H1 (cell line): ENCODE results near the gene MICU1. TPM values are rescaled to one million over a fixed set of nuclear protein-coding genes. Genes with fewer than 3 reads are reported as not detected.

ENCODE experiments used
- CTCF ChIA-PET: fragments of 300-600 bp; sonication (Branson Sonifier 250); formaldehyde crosslinking; loops from one replicate; lab custom pipeline; 2021; ENCODE audit not compliant: partially characterized antibody; lab: Charles Lee
- POLR2A ChIA-PET: fragments of 300-600 bp; sonication (Branson Sonifier 250); formaldehyde crosslinking; loops from one replicate; lab custom pipeline; 2021; ENCODE audit warnings: inconsistent platforms; ENCODE audit not compliant: partially characterized antibody; lab: Charles Lee
- DNase-seq, 2 experiments: peaks; one replicate each; pipeline versions ENCODE4 v3.0.0 to v3.0.0-alpha.2; 2010 to 2022; ENCODE audit warnings: low spot score in 2 of 2, low read depth in 1 of 2, mixed read lengths in 1 of 2
- FAIRE-seq: peaks from 2 replicates; lab custom pipeline; 2011; peaks lifted over from hg19 to GRCh38; lab: Jason Lieb, UNC
- H2AFZ ChIP-seq: 2 replicates; pipeline ENCODE4 v1.8.1; 2012; ENCODE audit warnings: low read length, inconsistent platforms
- H2AK5ac ChIP-seq: 2 replicates; pipeline ENCODE4 v1.6.1; 2013; ENCODE audit warnings: low read depth, low read length
- H2BK120ac ChIP-seq: replicated peaks from 2 replicates; pipeline ENCODE3; 2013; ENCODE audit warnings: low read depth, low read length, inconsistent platforms
- H2BK12ac ChIP-seq: 2 replicates; pipeline ENCODE4 v1.6.1; 2013; ENCODE audit warnings: low read depth, low read length
- H2BK15ac ChIP-seq: 2 replicates; pipeline ENCODE4 v1.6.1; 2013; ENCODE audit warnings: low read length
- H2BK20ac ChIP-seq: 2 replicates; pipeline ENCODE4 v1.6.1; 2013; ENCODE audit warnings: low read length
- H2BK5ac ChIP-seq: 2 replicates; pipeline ENCODE4 v1.6.1; 2013; ENCODE audit warnings: low read depth, low read length
- H3K14ac ChIP-seq: 2 replicates; pipeline ENCODE4 v1.6.1; 2013; ENCODE audit warnings: inconsistent platforms; ENCODE audit not compliant: insufficient read length
- H3K18ac ChIP-seq: 2 replicates; pipeline ENCODE4 v1.6.1; 2013; ENCODE audit warnings: low read length; ENCODE audit errors: extremely low read depth
- H3K23ac ChIP-seq: 2 replicates; pipeline ENCODE4 v1.6.1; 2013; ENCODE audit warnings: inconsistent platforms; ENCODE audit not compliant: insufficient read length
- H3K23me2 ChIP-seq: 2 replicates; pipeline ENCODE4 v1.6.1; 2013; ENCODE audit warnings: low read depth, low read length
- H3K27ac ChIP-seq: 2 replicates; pipeline ENCODE4 v1.6.1; 2011; ENCODE audit warnings: low read depth, low read length, inconsistent platforms
- H3K27me3 ChIP-seq, 4 experiments: replicated peaks in 1 of 4; 1 replicate in 1 of 4; 2 replicates in 3 of 4; pipeline versions ENCODE4 v1.6.1 to v1.8.1; 2011 to 2013; ENCODE audit warnings: low read length in 3 of 4, mild to moderate bottlenecking in 3 of 4, inconsistent platforms in 2 of 4, mixed read lengths in 2 of 4, moderate library complexity in 1 of 4; ENCODE audit not compliant: control insufficient read depth in 3 of 4, insufficient read depth in 3 of 4; ENCODE audit errors: extremely low read depth in 1 of 4
- H3K36me3 ChIP-seq, 4 experiments: 2 replicates each; pipeline versions ENCODE4 v1.6.1 to v1.8.1; 2011 to 2013; ENCODE audit warnings: mild to moderate bottlenecking in 4 of 4, low read length in 3 of 4, moderate library complexity in 2 of 4, control low read depth in 1 of 4, inconsistent platforms in 1 of 4; ENCODE audit not compliant: insufficient read depth in 4 of 4, control insufficient read depth in 2 of 4
- H3K4ac ChIP-seq: replicated peaks from 2 replicates; pipeline ENCODE3; 2013; ENCODE audit warnings: low read length, low read depth, mixed read lengths, inconsistent platforms; ENCODE audit not compliant: insufficient read length
- H3K4me1 ChIP-seq, 4 experiments: replicated peaks in 1 of 4; 1 replicate in 1 of 4; 2 replicates in 3 of 4; pipeline versions ENCODE4 v1.6.1 to v1.8.1; 2011 to 2013; ENCODE audit warnings: low read length in 3 of 4, inconsistent platforms in 2 of 4, mixed read lengths in 1 of 4; ENCODE audit not compliant: insufficient read depth in 4 of 4, control insufficient read depth in 3 of 4
- H3K4me2 ChIP-seq, 2 experiments: 2 replicates each; pipeline versions ENCODE4 v1.6.1 to v1.8.1; 2011 to 2013; ENCODE audit warnings: low read depth in 2 of 2, low read length in 2 of 2, control low read depth in 1 of 2, inconsistent platforms in 1 of 2, mild to moderate bottlenecking in 1 of 2; ENCODE audit not compliant: insufficient read depth in 1 of 2
- H3K4me3 ChIP-seq, 4 experiments: fragments of 200-600, 300-600 bp in 1 of 4; sonication (generic), shearing (Covaris generic), sonication (Bioruptor Twin) in 1 of 4; 2 replicates each; pipeline versions ENCODE4 v1.5.1 to v1.8.1; 2011 to 2016; ENCODE audit warnings: low read length in 4 of 4, low read depth in 3 of 4, control low read depth in 2 of 4, inconsistent platforms in 2 of 4, mild to moderate bottlenecking in 2 of 4, mixed read lengths in 1 of 4, moderate library complexity in 1 of 4; ENCODE audit not compliant: insufficient read depth in 2 of 4; ENCODE audit errors: extremely low read depth in 1 of 4
- H3K56ac ChIP-seq: replicated peaks from 2 replicates; pipeline ENCODE3; 2013; ENCODE audit warnings: low read depth, mild to moderate bottlenecking, mixed read lengths, low read length, inconsistent platforms; ENCODE audit not compliant: insufficient read length
- H3K79me1 ChIP-seq: 2 replicates; pipeline ENCODE4 v1.6.1; 2013; ENCODE audit warnings: low read depth, low read length, control low read depth
- H3K79me2 ChIP-seq, 2 experiments: 2 replicates each; pipeline versions ENCODE4 v1.6.1 to v1.8.1; 2012 to 2013; ENCODE audit warnings: low read length in 2 of 2, mild to moderate bottlenecking in 2 of 2, inconsistent platforms in 1 of 2; ENCODE audit not compliant: insufficient read depth in 2 of 2, control insufficient read depth in 1 of 2
- H3K9ac ChIP-seq, 4 experiments: replicated peaks in 1 of 4; 1 replicate in 1 of 4; 2 replicates in 3 of 4; pipeline versions ENCODE4 v1.6.1 to v1.8.1; 2011 to 2013; ENCODE audit warnings: low read depth in 3 of 4, low read length in 3 of 4, control low read depth in 2 of 4, mild to moderate bottlenecking in 2 of 4, moderate library complexity in 2 of 4, inconsistent platforms in 1 of 4; ENCODE audit errors: extremely low read depth in 1 of 4
- H3K9me3 ChIP-seq, 2 experiments: 2 replicates each; pipeline versions ENCODE4 v1.6.1 to v1.8.1; 2012 to 2013; ENCODE audit warnings: mild to moderate bottlenecking in 2 of 2, moderate library complexity in 2 of 2, control low read depth in 1 of 2, inconsistent platforms in 1 of 2, low read depth in 1 of 2, low read length in 1 of 2, mixed read lengths in 1 of 2; ENCODE audit not compliant: insufficient read depth in 2 of 2
- H4K20me1 ChIP-seq, 2 experiments: replicated peaks in 1 of 2; 2 replicates each; pipeline versions ENCODE3 to v1.8.1; 2011 to 2013; ENCODE audit warnings: inconsistent platforms in 2 of 2, low read length in 2 of 2, mild to moderate bottlenecking in 1 of 2; ENCODE audit not compliant: insufficient read depth in 2 of 2, control insufficient read depth in 1 of 2
- H4K5ac ChIP-seq: 2 replicates; pipeline ENCODE4 v1.6.1; 2013; ENCODE audit warnings: low read length, low read depth, mixed read lengths, inconsistent platforms; ENCODE audit not compliant: insufficient read length
- H4K8ac ChIP-seq: 2 replicates; pipeline ENCODE4 v1.8.0; 2013; ENCODE audit warnings: mild to moderate bottlenecking, moderate library complexity, low read length, inconsistent platforms; ENCODE audit not compliant: insufficient read depth; ENCODE audit errors: extremely low read depth
- H4K91ac ChIP-seq: replicated peaks from 2 replicates; pipeline ENCODE3; 2013; ENCODE audit warnings: low read length, mixed read lengths, inconsistent platforms; ENCODE audit not compliant: insufficient read length
- BCL11A ChIP-seq, 2 experiments: IDR thresholded peaks; one replicate each; pipeline ENCODE4 v1.6.1; 2011; ENCODE audit warnings: low read depth in 2 of 2, low read length in 2 of 2, mild to moderate bottlenecking in 2 of 2
- PHF8 ChIP-seq: fragments of 200-600 bp; sonication (generic); conservative IDR thresholded peaks from 2 replicates; pipeline ENCODE4 v1.7.1; 2012; ENCODE audit warnings: low read depth, mild to moderate bottlenecking, inconsistent platforms, low read length, moderate library complexity
- RNF2 ChIP-seq: fragments of 200-900, 300-1000 bp; sonication (generic); IDR thresholded peaks from 2 replicates; pipeline ENCODE4 v1.7.1; 2016; ENCODE audit warnings: borderline replicate concordance, low read depth, mild to moderate bottlenecking, antibody characterized with exemption, low read length; ENCODE audit not compliant: poor library complexity, severe bottlenecking; ENCODE audit errors: missing control alignments
- YY1 ChIP-seq: IDR thresholded peaks from 2 replicates; pipeline ENCODE4 v1.6.1; 2011; ENCODE audit warnings: low read depth, mild to moderate bottlenecking, low read length
- WGBS, 2 experiments: shearing (Covaris generic) in 1 of 2; methylation state at CpG; one replicate each; pipeline versions ENCODE4 v1.1.6 to v1.1.7; 2013 to 2015; ENCODE audit warnings: low lambda C conversion rate in 2 of 2, mixed read lengths in 2 of 2, inconsistent platforms in 1 of 2, low coverage in 1 of 2, missing lambda C conversion rate in 1 of 2; ENCODE audit not compliant: insufficient replicate concordance in 2 of 2, insufficient coverage in 1 of 2, insufficient read length in 1 of 2; ENCODE audit errors: extremely low coverage in 1 of 2, missing lambda C conversion rate in 1 of 2; 5-methylcytosine and 5-hydroxymethylcytosine counted together
- polyA plus RNA-seq, 7 experiments: library from polyadenylated mRNA; depleted of rRNA in 3 of 7; stranded (reverse) in 5 of 7; unstranded in 2 of 7; fragments of >200 nt in 5 of 7; fragments of 200-250 nt in 2 of 7; gene quantifications; 1 replicate in 5 of 7; 2 replicates in 1 of 7; 4 replicates in 1 of 7; pipeline versions ENCODE4 v1.2.1 to v1.2.3, GENCODE V29; 2011 to 2013; ENCODE audit warnings: missing spikeins in 2 of 7, mixed read lengths in 2 of 7
- total RNA-seq: library from RNA; stranded (reverse); fragmentation: NEBNext Ultra II Directional; extraction: Animal tissue kit (Norgen Biotek cat#: 25700); gene quantifications from 2 replicates; pipeline ENCODE4 v1.2.1, GENCODE V29; 2021

The MICU1 gene
- total and polyA plus RNA-seq, 2 of the 8 experiments (the other 6 are each of a cell fraction or from before 2014, with no cell fraction given) = 18.0 to 36.7 TPM

DNA sequence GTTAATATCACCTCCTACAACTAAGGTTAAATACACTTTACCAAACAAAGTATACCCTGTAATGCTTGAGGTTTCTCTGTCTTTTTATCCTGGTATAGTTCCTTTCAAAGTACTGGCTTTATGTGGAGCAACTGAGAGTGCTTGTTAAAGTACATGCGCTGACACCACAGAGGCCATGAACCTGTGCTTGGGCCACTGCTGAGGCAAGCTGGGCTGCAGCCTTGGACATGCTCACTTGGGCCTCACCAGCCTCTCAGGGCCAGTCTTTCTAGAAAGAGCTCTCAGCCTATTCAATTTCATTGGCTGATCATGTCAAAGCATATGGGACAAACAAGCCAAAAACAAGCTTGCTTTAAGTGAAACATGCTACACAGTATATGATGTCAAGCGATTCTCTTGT, 145.0 kb downstream of the MICU1 start:
- Histone ChIP-seq H3K4me2 (no peak overlapping the region), H2BK120ac (no peak overlapping the region), H3K56ac (no peak overlapping the region), H2AK5ac (no peak overlapping the region), H2BK5ac (no peak overlapping the region), H4K8ac (no peak overlapping the region), H4K20me1 (peaks cover 0 to 2% of the 10 kb centered on the region in 2 experiments), H3K27ac (no peak overlapping the region), H3K14ac (no peak overlapping the region), H3K4ac (no peak overlapping the region), H2AFZ (no peak overlapping the region), H3K9ac (no peak overlapping the region), H2BK20ac (no peak overlapping the region), H3K23me2 (no peaks in the 10 kb centered on the region), H3K18ac (no peak overlapping the region), H2BK12ac (no peak overlapping the region), H3K9me3 (no peaks in the 10 kb centered on the region), H3K4me3 (no peak overlapping the region), H4K91ac (no peak overlapping the region), H3K27me3 (no peaks in the 10 kb centered on the region), H3K23ac (no peak overlapping the region), H3K79me1 (no peaks in the 10 kb centered on the region), H3K36me3 (0 out of 8 replicates have a peak, but pooled peaks cover 0 to 4% (median 0%) of the 10 kb centered on the region in 4 experiments), H4K5ac (no peak overlapping the region), H2BK15ac (no peak overlapping the region), H3K4me1 (0 out of 7 replicates have a peak, but pooled peaks cover 0 to 4% (median 0%) of the 10 kb centered on the region in 4 experiments), H3K79me2 (no peaks in the 10 kb centered on the region)
- WGBS, 2 experiments = 88% methylated on average over 2 of the region's 2 CpGs; no CpG with 5 or more reads in 1 of the 2 experiments
- ChIA-PET POLR2A (no interaction called here), CTCF (interaction anchor here (1.4 to 1.5 kb wide), 2 partner anchors 46 to 106 kb away, joined by 3 read pairs; no protein-coding TSS in a partner anchor)
- TF ChIP-seq YY1 (no peak), RNF2 (no peak), BCL11A (IDR thresholded peaks at IDR 0.05; ENCODE audit: low read depth in 2 of 2, low read length in 2 of 2) (no peak), PHF8 (no peak)
- FAIRE-seq (no peak), DNase-seq (no peak)
